Ishikawa (cell line): ENCODE data around the gene CAMTA1.

Experiments used
- CEBPB ChIP-seq: IDR thresholded peaks from 2 replicates; pipeline ENCODE4 v1.6.1; 2012
- CREB1 ChIP-seq: IDR thresholded peaks from 2 replicates; pipeline ENCODE4 v1.6.1; 2012; ENCODE audit warnings: low read depth
- EGR1 ChIP-seq: IDR thresholded peaks from 2 replicates; pipeline ENCODE4 v1.6.1; 2012
- EP300 ChIP-seq: IDR thresholded peaks from 2 replicates; pipeline ENCODE4 v1.6.1; 2012; ENCODE audit warnings: borderline replicate concordance
- FOXM1 ChIP-seq: IDR thresholded peaks from 2 replicates; pipeline ENCODE4 v1.6.1; 2012; ENCODE audit warnings: low read depth, borderline replicate concordance
- NFIC ChIP-seq: IDR thresholded peaks from 2 replicates; pipeline ENCODE4 v1.6.1; 2012
- RAD21 ChIP-seq: IDR thresholded peaks from 2 replicates; pipeline ENCODE4 v1.6.1; 2012; ENCODE audit warnings: low read depth
- TAF1 ChIP-seq: IDR thresholded peaks from 2 replicates; pipeline ENCODE4 v1.6.1; 2012; ENCODE audit warnings: low read depth, mild to moderate bottlenecking
- TCF12 ChIP-seq: IDR thresholded peaks from 2 replicates; pipeline ENCODE4 v1.6.1; 2012; ENCODE audit warnings: low read depth
- TEAD4 ChIP-seq: IDR thresholded peaks from 2 replicates; pipeline ENCODE4 v1.6.1; 2012
- YY1 ChIP-seq: IDR thresholded peaks from 2 replicates; pipeline ENCODE4 v1.6.1; 2012; ENCODE audit warnings: low read depth
- ZBTB7A ChIP-seq: IDR thresholded peaks from 2 replicates; pipeline ENCODE4 v1.6.1; 2012; ENCODE audit warnings: low read depth
- TF ChIP-seq, protein P1 (sequence below): IDR thresholded peaks from 2 replicates; pipeline ENCODE4 v1.6.1; 2012; ENCODE audit warnings: low read depth, mild to moderate bottlenecking
- TF ChIP-seq, protein P2 (sequence below): IDR thresholded peaks from 2 replicates; pipeline ENCODE4 v1.6.1; 2012
- TF ChIP-seq, protein P3 (sequence below): IDR thresholded peaks from 2 replicates; pipeline ENCODE4 v1.6.1; 2012

Gene CAMTA1

DNA sequence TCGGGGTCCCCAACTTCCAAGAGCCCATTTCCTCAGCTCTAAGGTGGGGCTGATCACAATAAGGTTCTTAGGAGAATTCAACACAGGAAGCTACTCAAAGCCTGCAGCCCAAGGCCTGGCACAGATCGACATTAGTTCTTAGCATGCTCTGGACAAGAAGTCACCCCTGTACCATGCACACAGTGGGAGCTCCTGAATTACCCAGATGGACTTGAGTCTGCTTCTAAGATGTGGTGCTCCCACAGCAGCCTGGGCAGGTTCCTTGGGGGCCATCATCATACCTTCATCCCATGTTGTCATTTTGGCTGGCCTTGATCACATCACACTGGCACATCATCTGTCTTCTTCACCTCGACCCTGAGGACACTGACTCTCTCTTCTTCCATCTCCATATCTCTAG lies 832.6 kb downstream of the CAMTA1 start:
- TF ChIP-seq EP300 = no peak
- no peak for TF ChIP-seq CEBPB
- no peak for TF ChIP-seq CREB1
- no peak for TF ChIP-seq TCF12
- no peak for TF ChIP-seq FOXM1

DNA sequence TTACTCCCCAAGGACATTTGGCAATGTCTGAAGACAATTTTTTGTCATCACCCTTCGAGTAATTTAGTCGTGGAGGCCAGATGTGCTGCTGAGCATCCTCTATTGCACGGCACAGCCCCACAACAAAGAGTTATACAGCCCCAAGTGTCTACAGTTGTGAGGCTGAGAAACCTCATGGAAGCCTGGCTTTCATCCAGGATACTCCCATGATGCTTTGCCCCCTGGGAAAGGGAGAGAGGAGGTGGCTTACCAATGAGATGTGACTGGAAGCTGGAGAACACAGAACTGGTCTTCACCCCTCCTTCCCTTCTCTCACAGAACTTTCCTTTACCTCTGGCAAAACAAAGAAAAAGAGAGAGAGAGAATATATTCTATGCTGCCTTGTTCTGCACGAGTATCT lies 834.9 kb downstream of the CAMTA1 start:
- TF ChIP-seq TEAD4 (no peak), RAD21 (no peak), NFIC (no peak), YY1 (no peak), CREB1 (no peak), CEBPB (no peak)
- TF ChIP-seq, protein P1, sequence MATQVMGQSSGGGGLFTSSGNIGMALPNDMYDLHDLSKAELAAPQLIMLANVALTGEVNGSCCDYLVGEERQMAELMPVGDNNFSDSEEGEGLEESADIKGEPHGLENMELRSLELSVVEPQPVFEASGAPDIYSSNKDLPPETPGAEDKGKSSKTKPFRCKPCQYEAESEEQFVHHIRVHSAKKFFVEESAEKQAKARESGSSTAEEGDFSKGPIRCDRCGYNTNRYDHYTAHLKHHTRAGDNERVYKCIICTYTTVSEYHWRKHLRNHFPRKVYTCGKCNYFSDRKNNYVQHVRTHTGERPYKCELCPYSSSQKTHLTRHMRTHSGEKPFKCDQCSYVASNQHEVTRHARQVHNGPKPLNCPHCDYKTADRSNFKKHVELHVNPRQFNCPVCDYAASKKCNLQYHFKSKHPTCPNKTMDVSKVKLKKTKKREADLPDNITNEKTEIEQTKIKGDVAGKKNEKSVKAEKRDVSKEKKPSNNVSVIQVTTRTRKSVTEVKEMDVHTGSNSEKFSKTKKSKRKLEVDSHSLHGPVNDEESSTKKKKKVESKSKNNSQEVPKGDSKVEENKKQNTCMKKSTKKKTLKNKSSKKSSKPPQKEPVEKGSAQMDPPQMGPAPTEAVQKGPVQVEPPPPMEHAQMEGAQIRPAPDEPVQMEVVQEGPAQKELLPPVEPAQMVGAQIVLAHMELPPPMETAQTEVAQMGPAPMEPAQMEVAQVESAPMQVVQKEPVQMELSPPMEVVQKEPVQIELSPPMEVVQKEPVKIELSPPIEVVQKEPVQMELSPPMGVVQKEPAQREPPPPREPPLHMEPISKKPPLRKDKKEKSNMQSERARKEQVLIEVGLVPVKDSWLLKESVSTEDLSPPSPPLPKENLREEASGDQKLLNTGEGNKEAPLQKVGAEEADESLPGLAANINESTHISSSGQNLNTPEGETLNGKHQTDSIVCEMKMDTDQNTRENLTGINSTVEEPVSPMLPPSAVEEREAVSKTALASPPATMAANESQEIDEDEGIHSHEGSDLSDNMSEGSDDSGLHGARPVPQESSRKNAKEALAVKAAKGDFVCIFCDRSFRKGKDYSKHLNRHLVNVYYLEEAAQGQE = no peak
- TF ChIP-seq, protein P2, sequence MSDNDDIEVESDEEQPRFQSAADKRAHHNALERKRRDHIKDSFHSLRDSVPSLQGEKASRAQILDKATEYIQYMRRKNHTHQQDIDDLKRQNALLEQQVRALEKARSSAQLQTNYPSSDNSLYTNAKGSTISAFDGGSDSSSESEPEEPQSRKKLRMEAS = no peak

DNA sequence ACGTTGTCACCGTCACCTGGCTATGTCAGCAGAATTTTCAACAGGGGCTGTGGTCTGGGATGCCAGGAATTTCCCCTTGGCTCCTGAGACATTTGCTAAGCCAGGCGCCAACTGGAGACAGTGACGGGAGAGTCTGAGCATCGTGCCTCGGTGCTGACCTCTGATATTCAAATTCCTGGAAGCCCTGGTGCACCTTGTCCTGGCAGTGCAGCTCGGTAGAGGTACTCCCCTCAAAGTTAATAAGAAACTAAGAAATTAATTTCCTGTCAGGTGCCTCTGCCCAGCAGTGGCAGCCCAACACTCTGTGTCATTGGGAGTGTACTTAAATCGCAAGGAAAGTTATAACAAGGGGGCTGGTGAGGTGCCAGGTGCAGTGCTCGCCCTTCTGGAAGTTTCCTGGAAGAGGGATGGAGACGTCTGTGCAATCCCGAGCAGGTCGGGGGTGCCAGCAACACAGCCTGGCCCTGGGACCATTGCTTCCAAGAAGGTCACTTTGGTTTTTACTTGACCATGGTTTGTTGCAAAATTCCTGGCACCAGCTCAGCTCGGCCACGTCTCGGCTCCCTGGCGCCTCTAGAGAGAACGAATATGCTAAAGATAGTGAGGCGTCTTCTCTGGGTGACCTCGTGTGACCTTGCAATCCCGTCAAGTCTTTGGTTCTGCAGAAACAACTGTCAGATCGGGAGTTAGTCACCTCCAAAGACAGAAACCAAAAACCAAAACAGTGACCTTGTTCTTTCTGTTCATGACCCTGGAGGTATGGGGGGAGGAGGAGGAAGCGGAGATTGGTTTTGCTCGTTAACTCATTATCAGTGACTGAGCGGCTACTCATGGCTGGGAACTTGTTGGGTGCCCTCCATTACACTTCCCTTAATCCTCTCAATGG lies 836.3 kb downstream of the CAMTA1 start:
- no peak for TF ChIP-seq RAD21
- no peak for TF ChIP-seq FOXM1
- TF ChIP-seq, protein P1 = no peak
- TF ChIP-seq TAF1 = no peak
- TF ChIP-seq, protein P2 = no peak
- TF ChIP-seq EP300 = no peak
- TF ChIP-seq, protein P3, sequence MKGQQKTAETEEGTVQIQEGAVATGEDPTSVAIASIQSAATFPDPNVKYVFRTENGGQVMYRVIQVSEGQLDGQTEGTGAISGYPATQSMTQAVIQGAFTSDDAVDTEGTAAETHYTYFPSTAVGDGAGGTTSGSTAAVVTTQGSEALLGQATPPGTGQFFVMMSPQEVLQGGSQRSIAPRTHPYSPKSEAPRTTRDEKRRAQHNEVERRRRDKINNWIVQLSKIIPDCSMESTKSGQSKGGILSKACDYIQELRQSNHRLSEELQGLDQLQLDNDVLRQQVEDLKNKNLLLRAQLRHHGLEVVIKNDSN = no peak
- no peak for TF ChIP-seq EGR1
- no peak for TF ChIP-seq TEAD4
- TF ChIP-seq CEBPB = no peak

DNA sequence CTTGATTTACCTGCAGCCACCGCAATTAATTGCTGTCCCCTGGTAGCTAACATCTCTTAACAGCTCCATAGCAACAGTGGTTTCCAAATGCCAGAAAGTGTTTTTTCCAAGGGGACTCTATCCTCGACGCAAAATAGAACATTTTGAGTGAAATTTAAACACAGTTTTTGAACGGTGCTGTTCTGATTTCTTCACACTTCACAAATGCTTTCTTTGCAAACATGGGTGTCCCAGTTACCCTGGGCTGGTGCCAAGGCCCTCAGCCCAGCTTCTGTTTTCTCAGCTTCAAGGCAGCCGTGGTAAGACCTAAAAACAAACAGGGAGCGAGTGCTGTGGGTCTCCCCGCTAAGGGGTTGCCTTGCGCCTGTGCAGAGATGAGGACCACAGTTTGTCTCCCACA lies 838.6 kb downstream of the CAMTA1 start:
- TF ChIP-seq RAD21 = no peak
- TF ChIP-seq YY1 = no peak
- TF ChIP-seq EGR1 = no peak
- TF ChIP-seq CEBPB = no peak
- no peak for TF ChIP-seq NFIC
- TF ChIP-seq FOXM1 = no peak
- no peak for TF ChIP-seq EP300
- TF ChIP-seq TEAD4 = no peak
- no peak for TF ChIP-seq CREB1
- TF ChIP-seq, protein P2 = no peak
- TF ChIP-seq, protein P3 = no peak
- TF ChIP-seq TCF12 = no peak
- TF ChIP-seq ZBTB7A = no peak
- TF ChIP-seq TAF1 = no peak
- TF ChIP-seq, protein P1 = no peak
